Lung (tissue), 12 donors: Measurements from ENCODE around the gene EDDM13. TPM values are rescaled to one million over a fixed set of nuclear protein-coding genes. Genes with fewer than 3 reads are reported as not detected.

Experiments
- ATAC-seq: fragments of 200-7000 bp; cut with Tn5 transposase; one replicate; pipeline ENCODE4 v1.9.1; 2020; ENCODE audit warnings: moderate number of reproducible peaks; ENCODE audit not compliant: insufficient read depth, low FRiP score
- DNase-seq, 3 donors: peaks; one replicate each; pipeline ENCODE4 v3.0.0-alpha.2; 2013 to 2017
- H3K27ac ChIP-seq, 2 donors: one replicate each; pipeline ENCODE4 v1.5.1; 2013; ENCODE audit warnings: mild to moderate bottlenecking in 2 of 2, moderate library complexity in 2 of 2, control low read depth in 1 of 2, inconsistent platforms in 1 of 2, low read depth in 1 of 2, low read length in 1 of 2
- H3K27me3 ChIP-seq, 3 donors: one replicate each; pipeline ENCODE4 v1.5.1; 2013; ENCODE audit warnings: low read length in 2 of 3; ENCODE audit not compliant: control insufficient read depth in 3 of 3, insufficient read depth in 3 of 3
- H3K36me3 ChIP-seq, 4 donors: one replicate each; pipeline ENCODE4 v1.5.1; 2013; ENCODE audit warnings: low read length in 4 of 4, mild to moderate bottlenecking in 1 of 4, moderate library complexity in 1 of 4; ENCODE audit not compliant: control insufficient read depth in 4 of 4, insufficient read depth in 4 of 4
- H3K4me1 ChIP-seq, 5 donors: one replicate each; pipeline ENCODE4 v1.5.1; 2013; ENCODE audit warnings: low read length in 5 of 5, mild to moderate bottlenecking in 2 of 5, moderate library complexity in 1 of 5; ENCODE audit not compliant: control insufficient read depth in 5 of 5, insufficient read depth in 5 of 5
- H3K4me3 ChIP-seq: one replicate; pipeline ENCODE4 v1.5.1; 2013; ENCODE audit warnings: mild to moderate bottlenecking, control low read depth, moderate library complexity
- H3K9ac ChIP-seq, 2 donors: one replicate each; pipeline ENCODE4 v1.5.1; 2013; ENCODE audit warnings: low read length in 2 of 2, control low read depth in 1 of 2; ENCODE audit not compliant: insufficient read depth in 1 of 2
- H3K9me3 ChIP-seq, 4 donors: one replicate each; pipeline ENCODE4 v1.5.1; 2013; ENCODE audit warnings: low read length in 3 of 4, mild to moderate bottlenecking in 1 of 4, moderate library complexity in 1 of 4; ENCODE audit not compliant: control insufficient read depth in 4 of 4, insufficient read depth in 3 of 4
- WGBS, 2 donors: extraction: QIAGEN DNeasy Blood & Tissue Kit; methylation state at CpG; one replicate each; pipeline ENCODE4 v1.1.7; 2013; 5-methylcytosine and 5-hydroxymethylcytosine counted together
- polyA plus RNA-seq, 2 donors: library from polyadenylated mRNA; stranded (reverse); fragments of 200-250 nt; gene quantifications; one replicate each; pipeline ENCODE4 v1.2.1, GENCODE V29; 2013
- total RNA-seq, 2 donors: library from RNA; depleted of rRNA in 1 of 2; stranded (reverse); fragments of >200 nt in 1 of 2; gene quantifications; one replicate each; pipeline ENCODE4 v1.2.1, GENCODE V29; 2014 to 2021
- TF ChIP-seq, protein P1 (sequence below): IDR thresholded peaks from 2 replicates; pipeline ENCODE4 v1.5.1; 2012; ENCODE audit warnings: mild to moderate bottlenecking; ENCODE audit errors: control extremely low read depth, extremely low read depth
- donor health status: control.
- donor health status: control.
- donor health status: Bipolar disorder and iron deficiency.
- donor health status: healthy.
- donor health status: DM: yes; HTN: yes; CAD: no.

EDDM13 gene
- total and polyA plus RNA-seq, 4 donors = 1.1 to 3.0 (median 1.3) TPM; not detected in 1

DNA sequence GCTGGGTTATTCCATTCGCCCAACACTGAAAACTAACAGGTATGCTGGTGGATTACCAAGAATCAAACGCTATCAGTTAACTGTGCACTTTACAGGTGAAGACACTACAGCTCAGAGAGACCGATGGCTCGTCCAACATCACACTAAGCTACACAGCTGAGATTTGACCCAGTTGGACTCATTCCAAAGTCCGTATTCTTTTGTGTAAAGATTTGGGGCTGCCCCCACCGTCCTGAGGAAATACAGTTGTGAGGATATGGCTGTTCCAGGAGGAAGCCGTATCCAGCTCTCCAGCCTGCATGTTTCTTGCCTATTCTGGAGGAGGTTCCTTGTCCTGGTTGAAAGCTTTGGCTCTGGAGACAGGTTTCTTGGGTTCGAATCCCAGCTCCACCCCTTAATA lies 37.9 kb downstream of the EDDM13 start:
- Histone ChIP-seq H3K4me1 (peaks cover 0 to 25% (median 5%) of the 10 kb centered on the region in 5 donors), H3K9me3 (no peaks in the 10 kb centered on the region), H3K27ac (no peak overlapping the region), H3K9ac (no peak overlapping the region), H3K4me3 (no peak overlapping the region), H3K27me3 (no peaks in the 10 kb centered on the region), H3K36me3 (peaks cover 2 to 24% (median 5%) of the 10 kb centered on the region in 4 donors)
- ATAC-seq (no peak), DNase-seq (no peak)
- WGBS, 2 donors = 73 to 80% methylated on average over 8 of the region's 8 CpGs
- TF ChIP-seq, protein P1, sequence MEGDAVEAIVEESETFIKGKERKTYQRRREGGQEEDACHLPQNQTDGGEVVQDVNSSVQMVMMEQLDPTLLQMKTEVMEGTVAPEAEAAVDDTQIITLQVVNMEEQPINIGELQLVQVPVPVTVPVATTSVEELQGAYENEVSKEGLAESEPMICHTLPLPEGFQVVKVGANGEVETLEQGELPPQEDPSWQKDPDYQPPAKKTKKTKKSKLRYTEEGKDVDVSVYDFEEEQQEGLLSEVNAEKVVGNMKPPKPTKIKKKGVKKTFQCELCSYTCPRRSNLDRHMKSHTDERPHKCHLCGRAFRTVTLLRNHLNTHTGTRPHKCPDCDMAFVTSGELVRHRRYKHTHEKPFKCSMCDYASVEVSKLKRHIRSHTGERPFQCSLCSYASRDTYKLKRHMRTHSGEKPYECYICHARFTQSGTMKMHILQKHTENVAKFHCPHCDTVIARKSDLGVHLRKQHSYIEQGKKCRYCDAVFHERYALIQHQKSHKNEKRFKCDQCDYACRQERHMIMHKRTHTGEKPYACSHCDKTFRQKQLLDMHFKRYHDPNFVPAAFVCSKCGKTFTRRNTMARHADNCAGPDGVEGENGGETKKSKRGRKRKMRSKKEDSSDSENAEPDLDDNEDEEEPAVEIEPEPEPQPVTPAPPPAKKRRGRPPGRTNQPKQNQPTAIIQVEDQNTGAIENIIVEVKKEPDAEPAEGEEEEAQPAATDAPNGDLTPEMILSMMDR = no peak

DNA sequence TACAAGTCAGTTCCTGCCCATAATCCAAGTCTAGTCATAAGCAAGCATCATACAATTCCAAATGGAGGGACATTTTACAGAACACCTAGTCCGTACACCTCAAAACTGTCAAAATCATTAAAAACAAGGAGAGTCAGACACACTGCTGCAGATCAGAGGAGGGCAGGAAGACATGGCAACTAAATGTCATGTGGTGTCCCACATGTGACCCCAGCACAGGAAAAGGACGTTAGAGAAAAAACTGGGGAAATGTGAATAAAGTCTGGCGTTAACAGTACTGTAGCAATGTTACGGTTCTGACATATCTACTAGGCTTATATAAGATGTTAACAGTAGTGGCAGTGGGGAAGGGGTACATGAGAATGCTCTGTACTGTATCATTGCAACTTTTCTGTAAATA lies 39.8 kb downstream of the EDDM13 start:
- Histone ChIP-seq H3K36me3 (peaks cover 2 to 24% (median 5%) of the 10 kb centered on the region in 4 donors), H3K4me1 (peaks cover 0 to 21% (median 3%) of the 10 kb centered on the region in 5 donors), H3K4me3 (no peak overlapping the region), H3K9ac (no peak overlapping the region), H3K27ac (no peak overlapping the region), H3K9me3 (no peaks in the 10 kb centered on the region), H3K27me3 (no peaks in the 10 kb centered on the region)
- DNase-seq (no peak), ATAC-seq (no peak)
- WGBS, 2 donors = 41 to 65% methylated on average over 4 of the region's 4 CpGs
- TF ChIP-seq, protein P1 = no peak

DNA sequence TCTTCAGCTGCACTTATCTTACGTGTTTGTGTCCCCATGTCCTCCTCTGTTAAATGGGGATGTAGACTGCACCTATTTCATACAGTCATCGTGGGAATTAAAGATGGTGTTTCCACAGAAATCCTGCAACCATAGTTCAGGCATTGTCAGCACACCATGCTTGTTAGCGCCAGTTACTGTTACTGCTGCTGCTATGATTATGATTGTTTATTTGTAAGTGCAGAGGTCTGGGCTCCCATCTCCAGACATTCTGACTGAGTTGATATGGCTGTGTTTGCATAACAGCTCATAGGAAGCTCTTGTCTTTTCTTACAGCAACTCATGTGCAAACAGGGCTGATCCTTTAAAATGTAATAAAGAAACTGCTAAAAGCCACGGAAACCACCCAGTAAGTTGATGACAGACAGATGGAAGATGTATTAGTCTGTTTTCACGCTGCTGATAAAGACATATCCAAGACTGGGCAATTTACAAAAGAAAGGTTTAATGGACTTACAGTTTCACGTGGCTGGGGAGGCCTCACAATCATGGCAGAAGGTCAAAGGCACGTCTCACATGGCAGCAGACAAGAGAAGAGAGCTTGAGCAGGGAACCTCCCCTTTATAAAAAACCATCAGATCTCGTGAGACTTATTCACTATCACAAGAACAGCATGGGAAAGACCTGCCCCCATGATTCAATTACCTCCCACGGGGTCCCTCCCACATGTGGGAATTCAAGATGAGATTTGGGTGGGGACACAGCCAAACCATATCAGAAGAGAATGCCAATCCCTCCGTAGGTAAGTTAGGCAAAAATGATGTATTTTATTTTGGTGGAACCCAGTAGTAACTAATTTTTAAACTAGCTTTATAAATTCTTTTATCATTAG lies 40.5 kb downstream of the EDDM13 start:
- Histone ChIP-seq H3K9me3 (no peaks in the 10 kb centered on the region), H3K4me1 (peaks cover 0 to 15% (median 3%) of the 10 kb centered on the region in 5 donors), H3K9ac (peak overlapping the region in 1 of 2 donors; percentile 13), H3K36me3 (peaks cover 2 to 24% (median 5%) of the 10 kb centered on the region in 4 donors), H3K27ac (no peak overlapping the region), H3K27me3 (no peaks in the 10 kb centered on the region), H3K4me3 (no peak overlapping the region)
- DNase-seq (peak in 2 of 3 donors; percentile 32 to 37), ATAC-seq (no peak)
- TF ChIP-seq, protein P1 = no peak
- WGBS, 2 donors = 77 to 82% methylated on average over 10 of the region's 10 CpGs
